Ovary (tissue), 3 donors: Measurements from ENCODE around the gene TRRAP.

ENCODE experiments used
- CTCF ChIP-seq, 3 donors: fragments of 450-650 bp in 2 of 3; fragments of 200-600 bp in 1 of 3; IDR thresholded peaks; one replicate each; pipeline versions ENCODE4 v1.5.1 to v1.8.0; 2016 to 2022; ENCODE audit warnings: antibody characterized with exemption in 3 of 3, mild to moderate bottlenecking in 1 of 3
- EP300 ChIP-seq: sonication (generic); formaldehyde crosslinking; IDR thresholded peaks from one replicate; pipeline ENCODE4 v1.6.1; 2017; ENCODE audit warnings: antibody characterized with exemption
- POLR2A ChIP-seq: fragments of 450-650 bp; IDR thresholded peaks from one replicate; pipeline ENCODE4 v1.6.1; 2017; ENCODE audit warnings: antibody characterized with exemption, mild to moderate bottlenecking, moderate library complexity
- donor health status: DM: no; HTN: no; CAD: no.

DNA sequence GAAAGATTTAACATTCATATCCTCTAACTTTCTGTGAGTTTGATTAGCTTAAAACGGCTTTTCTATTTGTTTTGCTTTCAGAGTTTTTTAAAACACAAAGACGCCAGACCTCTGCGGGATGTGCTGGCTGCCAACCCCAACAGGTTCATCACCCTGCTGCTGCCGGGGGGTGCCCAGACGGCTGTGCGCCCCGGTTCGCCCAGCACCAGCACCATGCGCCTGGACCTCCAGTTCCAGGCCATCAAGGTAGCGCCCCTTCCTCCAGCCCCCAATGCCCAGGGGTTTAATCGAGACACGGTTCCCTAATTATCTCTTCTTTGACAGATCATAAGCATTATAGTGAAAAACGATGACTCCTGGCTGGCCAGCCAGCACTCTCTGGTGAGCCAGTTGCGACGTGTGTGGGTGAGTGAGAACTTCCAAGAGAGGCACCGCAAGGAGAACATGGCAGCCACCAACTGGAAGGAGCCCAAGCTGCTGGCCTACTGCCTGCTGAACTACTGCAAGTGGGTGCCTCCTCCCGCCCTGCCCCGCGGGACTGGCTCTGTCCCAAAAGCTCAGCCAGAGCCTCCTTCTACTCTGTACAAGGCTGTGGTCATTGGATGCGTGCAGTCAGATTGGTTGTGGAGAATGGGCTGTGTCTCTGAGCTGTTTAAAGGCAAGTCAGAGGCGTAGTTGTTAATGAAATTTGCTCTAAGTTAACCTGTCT lies 71.2 kb downstream of the TRRAP start:
- TF ChIP-seq CTCF (IDR thresholded peaks at IDR 0.05) (no peak), POLR2A (no peak), EP300 (no peak)
